Loucy (cell line): Measurements from ENCODE around the gene PLAC9.

Experiments
- H2AFZ ChIP-seq: fragments of 200-600 bp; sonication (generic); 2 replicates; pipeline ENCODE4 v1.6.0; 2016; ENCODE audit warnings: antibody characterized with exemption, mild to moderate bottlenecking, low read length, moderate library complexity
- H3F3A ChIP-seq: fragments of 200-600 bp; 2 replicates; pipeline ENCODE4 v1.6.0; 2016; ENCODE audit warnings: antibody characterized with exemption, low read depth, mild to moderate bottlenecking
- H3K27me3 ChIP-seq: fragments of 200-600 bp; sonication (generic); 2 replicates; pipeline ENCODE4 v1.6.1; 2014; ENCODE audit warnings: low read length, mild to moderate bottlenecking; ENCODE audit not compliant: insufficient read depth, poor library complexity, severe bottlenecking
- H3K36me3 ChIP-seq: fragments of 200-600 bp; sonication (generic); 2 replicates; pipeline ENCODE4 v1.6.1; 2016; ENCODE audit warnings: low read length; ENCODE audit not compliant: insufficient read depth
- H3K4me1 ChIP-seq: fragments of 200-600 bp; sonication (generic); 2 replicates; pipeline ENCODE4 v1.5.1; 2014; ENCODE audit warnings: low read length, mild to moderate bottlenecking; ENCODE audit not compliant: insufficient read depth, poor library complexity, severe bottlenecking
- H3K4me2 ChIP-seq: fragments of 200-600 bp; sonication (generic); 2 replicates; pipeline ENCODE4 v1.6.0; 2014; ENCODE audit warnings: antibody characterized with exemption, low read length, low read depth, mild to moderate bottlenecking; ENCODE audit not compliant: poor library complexity, severe bottlenecking
- H3K4me3 ChIP-seq: fragments of 200-600 bp; sonication (generic); 2 replicates; pipeline ENCODE4 v1.5.1; 2014; ENCODE audit warnings: low read length, mild to moderate bottlenecking, mixed read lengths; ENCODE audit not compliant: poor library complexity, severe bottlenecking
- H3K79me2 ChIP-seq: fragments of 200-600 bp; sonication (generic); 2 replicates; pipeline ENCODE4 v1.6.1; 2014; ENCODE audit warnings: low read length; ENCODE audit not compliant: insufficient read depth
- H3K9ac ChIP-seq: fragments of 200-600 bp; sonication (generic); 2 replicates; pipeline ENCODE4 v1.6.0; 2014; ENCODE audit warnings: mild to moderate bottlenecking, low read depth, low read length, moderate library complexity; ENCODE audit not compliant: poor library complexity, severe bottlenecking
- H3K9me2 ChIP-seq: fragments of 200-600 bp; sonication (generic); replicated peaks from 2 replicates; pipeline ENCODE4 v1.6.1; 2016; ENCODE audit warnings: low read depth, low read length, mixed read lengths
- H3K9me3 ChIP-seq: fragments of 200-600 bp; sonication (generic); 2 replicates; pipeline ENCODE4 v1.6.1; 2014; ENCODE audit warnings: mild to moderate bottlenecking, antibody characterized with exemption, low read length, low read depth; ENCODE audit not compliant: insufficient read depth
- H4K20me1 ChIP-seq: fragments of 200-600 bp; sonication (generic); 2 replicates; pipeline ENCODE4 v1.6.0; 2014; ENCODE audit warnings: antibody characterized with exemption, low read length, mild to moderate bottlenecking; ENCODE audit not compliant: insufficient read depth, poor library complexity, severe bottlenecking
- CTCF ChIP-seq: fragments of 200-600 bp; sonication (generic); conservative IDR thresholded peaks from 2 replicates; pipeline ENCODE4 v1.5.1; 2014; ENCODE audit warnings: mild to moderate bottlenecking, antibody characterized with exemption, low read length
- EZH2phosphoT487 ChIP-seq: fragments of 200-600 bp; IDR thresholded peaks from 2 replicates; pipeline ENCODE4 v1.6.1; 2018; ENCODE audit warnings: antibody characterized with exemption, mild to moderate bottlenecking, moderate library complexity, borderline replicate concordance

PLAC9 gene

GRCh38 chr10:80154978-80155695 lies 22.6 kb downstream of the PLAC9 start:
- Histone ChIP-seq H3K36me3 (peaks cover 73% of the 10 kb centered on the region; the same call in 1 of the 2 replicates), H4K20me1 (no peaks in the 10 kb centered on the region), H2AFZ (no peak overlapping the region), H3K9me3 (no peaks in the 10 kb centered on the region), H3K4me3 (no peak overlapping the region), H3K4me2 (no peak overlapping the region), H3K4me1 (no peaks in the 10 kb centered on the region), H3K9me2 (no peaks in the 10 kb centered on the region), H3K9ac (no peak overlapping the region), H3K79me2 (no peaks in the 10 kb centered on the region), H3K27me3 (no peaks in the 10 kb centered on the region), H3F3A (no peaks in the 10 kb centered on the region)
- TF ChIP-seq CTCF (no peak), EZH2phosphoT487 (no peak)

GRCh38 chr10:80155696-80156215 lies 23.2 kb downstream of the PLAC9 start:
- no peak overlapping the region for H2AFZ ChIP-seq
- no peaks in the 10 kb centered on the region for H4K20me1 ChIP-seq
- H3K9ac ChIP-seq = no peak overlapping the region
- peaks cover 71% of the 10 kb centered on the region; the same call in 1 of the 2 replicates for H3K36me3 ChIP-seq
- TF ChIP-seq EZH2phosphoT487 = no peak
- no peak for TF ChIP-seq CTCF
- H3K9me2 ChIP-seq = no peaks in the 10 kb centered on the region
- no peaks in the 10 kb centered on the region for H3F3A ChIP-seq
- H3K9me3 ChIP-seq = no peaks in the 10 kb centered on the region
- H3K4me3 ChIP-seq = no peak overlapping the region
- H3K4me1 ChIP-seq = no peaks in the 10 kb centered on the region
- H3K4me2 ChIP-seq = no peak overlapping the region
- H3K79me2 ChIP-seq = no peaks in the 10 kb centered on the region
- H3K27me3 ChIP-seq = no peaks in the 10 kb centered on the region

- peaks cover 72% of the 10 kb centered on the region; the same call in 1 of the 2 replicates for H3K36me3 ChIP-seq
- TF ChIP-seq CTCF (no peak), EZH2phosphoT487 (no peak)
- no peaks in the 10 kb centered on the region for H3K79me2 ChIP-seq
- H3K9ac ChIP-seq = no peak overlapping the region
- no peaks in the 10 kb centered on the region for H3F3A ChIP-seq
- H3K4me2 ChIP-seq = no peak overlapping the region
- no peaks in the 10 kb centered on the region for H4K20me1 ChIP-seq
- no peaks in the 10 kb centered on the region for H3K9me2 ChIP-seq
- no peak overlapping the region for H3K4me3 ChIP-seq
- no peaks in the 10 kb centered on the region for H3K27me3 ChIP-seq
- no peaks in the 10 kb centered on the region for H3K9me3 ChIP-seq
- no peaks in the 10 kb centered on the region for H3K4me1 ChIP-seq
- no peak overlapping the region for H2AFZ ChIP-seq
Measured at GRCh38 chr10:80156216-80156615, 23.7 kb downstream of the PLAC9 start.
